BJ (cell line): ENCODE results near the gene NRBP1. TPM values are rescaled to one million over a fixed set of nuclear protein-coding genes. Genes with fewer than 3 reads are reported as not detected.

ENCODE experiments used
- CTCF ChIA-PET: fragments of 350-600 bp; formaldehyde crosslinking; extraction: SDS; loops from one replicate; lab custom pipeline; 2021; ENCODE audit warnings: antibody characterized with exemption, inconsistent platforms; lab: Yijun Ruan, JAX
- POLR2A ChIA-PET: fragments of 300-600 bp; sonication (Branson Sonifier 250); formaldehyde crosslinking; extraction: SDS; loops from one replicate; lab custom pipeline; 2021; ENCODE audit warnings: antibody characterized with exemption; lab: Charles Lee
- DNase-seq: peaks from one replicate; pipeline ENCODE4 v3.0.0-alpha.2; 2011; ENCODE audit warnings: low read depth
- H3K27me3 ChIP-seq: 2 replicates; pipeline ENCODE4 v1.6.0; 2011; ENCODE audit warnings: low read length; ENCODE audit not compliant: control insufficient read depth, insufficient read depth
- H3K36me3 ChIP-seq: 2 replicates; pipeline ENCODE4 v1.5.1; 2011; ENCODE audit warnings: low read length; ENCODE audit not compliant: control insufficient read depth, insufficient read depth
- H3K4me3 ChIP-seq: 2 replicates; pipeline ENCODE4 v1.5.1; 2011; ENCODE audit warnings: low read depth, mild to moderate bottlenecking, control low read depth, low read length
- CTCF ChIP-seq: IDR thresholded peaks from 2 replicates; pipeline ENCODE4 v1.5.1; 2011; ENCODE audit warnings: low read depth, mild to moderate bottlenecking, control low read depth, inconsistent platforms, low read length, moderate library complexity; ENCODE audit not compliant: insufficient read depth
- polyA plus RNA-seq: library from polyadenylated mRNA; depleted of rRNA; stranded (reverse); fragments of >200 nt; gene quantifications from 2 replicates; pipeline ENCODE4 v1.2.3, GENCODE V29; 2011

Gene NRBP1
- polyA plus RNA-seq, 1 experiment, result 270 TPM

GRCh38 chr2:27409321-27410073, 18.9 kb upstream of the NRBP1 start, which contains the start of gene PPM1G:
TSS of gene PPM1G (minus strand) at chr2:27409591. CDS start at chr2:27409422, 169 bp downstream.
- no peaks in the 10 kb centered on the region; the same call in 1 of the 2 replicates for H3K36me3 ChIP-seq
- ChIA-PET POLR2A (interaction anchor here (0.6 kb wide), 1 partner anchor 246 kb away, joined by 4 read pairs; no protein-coding TSS in a partner anchor), CTCF (interaction anchor here (0.6 to 2.0 kb wide), 11 partner anchors 9 to 644 kb away, joined by 3 to 11 read pairs (median 3); partner anchors contain the start of genes NRBP1, SLC4A1AP, SUPT7L and ZNF513)
- peak within 1 kb of the TSS; percentile 99 for H3K4me3 ChIP-seq
- peak; percentile 60 for DNase-seq
- H3K27me3 ChIP-seq, result no peaks in the 10 kb centered on the region
- no peak for TF ChIP-seq CTCF

GRCh38 chr2:27412419-27413152, 15.8 kb upstream of the NRBP1 start:
- POLR2A ChIA-PET, result no interaction called here

GRCh38 chr2:27416151-27416550, 12.3 kb upstream of the NRBP1 start:
- ChIA-PET CTCF (no interaction called here), POLR2A (no interaction called here)
- no peak for TF ChIP-seq CTCF
- Histone ChIP-seq H3K36me3 (no peaks in the 10 kb centered on the region), H3K27me3 (no peaks in the 10 kb centered on the region), H3K4me3 (no peak overlapping the region)
- no peak for DNase-seq

More at GRCh38 chr2:27412419-27413152, 15.8 kb upstream of the NRBP1 start:
- Histone ChIP-seq H3K4me3 (no peak overlapping the region), H3K36me3 (no peaks in the 10 kb centered on the region), H3K27me3 (no peaks in the 10 kb centered on the region)
- CTCF ChIA-PET, result no interaction called here
- TF ChIP-seq CTCF, result no peak
- no peak for DNase-seq

- ChIA-PET CTCF (interaction anchor here (1.1 to 1.4 kb wide), 2 partner anchors 10 to 13 kb away, joined by 3 read pairs; no protein-coding TSS in a partner anchor), POLR2A (no interaction called here)
- no peak overlapping the region for H3K4me3 ChIP-seq
- no peaks in the 10 kb centered on the region for H3K27me3 ChIP-seq
- TF ChIP-seq CTCF, result no peak
- no peaks in the 10 kb centered on the region for H3K36me3 ChIP-seq
- DNase-seq, result no peak
Measured at GRCh38 chr2:27420996-27421395, 7.4 kb upstream of the NRBP1 start.
